GM18505 (cell line): Measurements from ENCODE around the gene FBLN2.

ENCODE experiments used
- ATAC-seq: cut with Tn5 transposase; IDR thresholded peaks from one replicate; pipeline ENCODE4 v1.9.1; 2021; ENCODE audit not compliant: unreplicated experiment
- POLR2A ChIP-seq: IDR thresholded peaks from 4 replicates; pipeline ENCODE4 v1.6.1; 2011; ENCODE audit warnings: borderline replicate concordance; ENCODE audit not compliant: insufficient read depth, insufficient read length; ENCODE audit errors: extremely low read depth

FBLN2 gene

GRCh38 chr3:13669457-13669856 lies 120.5 kb downstream of the FBLN2 start:
- no peak for ATAC-seq
- no peak for TF ChIP-seq POLR2A

- TF ChIP-seq POLR2A: no peak
- ATAC-seq: no peak
These were observed 121.4 kb downstream of the FBLN2 start for GRCh38 chr3:13670292-13670691.

- no peak for TF ChIP-seq POLR2A
- ATAC-seq: no peak
These were observed 122.7 kb downstream of the FBLN2 start for GRCh38 chr3:13671482-13672233.

GRCh38 chr3:13673207-13673606 lies 124.3 kb downstream of the FBLN2 start:
- TF ChIP-seq POLR2A: no peak
- ATAC-seq: no peak

GRCh38 chr3:13674538-13675185 lies 125.7 kb downstream of the FBLN2 start:
- no peak for TF ChIP-seq POLR2A
- ATAC-seq: no peak

- ATAC-seq: no peak
- no peak for TF ChIP-seq POLR2A
These were observed 127.6 kb downstream of the FBLN2 start for GRCh38 chr3:13676356-13677017.

GRCh38 chr3:13677272-13677671 lies 128.3 kb downstream of the FBLN2 start:
- ATAC-seq: no peak
- TF ChIP-seq POLR2A: no peak

GRCh38 chr3:13681931-13682330 lies 133.0 kb downstream of the FBLN2 start:
- no peak for ATAC-seq
- no peak for TF ChIP-seq POLR2A

GRCh38 chr3:13682331-13683013 lies 133.5 kb downstream of the FBLN2 start:
- TF ChIP-seq POLR2A: no peak
- ATAC-seq: no peak

GRCh38 chr3:13683288-13683687 lies 134.4 kb downstream of the FBLN2 start:
- ATAC-seq: no peak
- TF ChIP-seq POLR2A: no peak

GRCh38 chr3:13683772-13684171 lies 134.8 kb downstream of the FBLN2 start:
- no peak for ATAC-seq
- TF ChIP-seq POLR2A: no peak

GRCh38 chr3:13684350-13684749 lies 135.4 kb downstream of the FBLN2 start:
- TF ChIP-seq POLR2A: no peak
- ATAC-seq: no peak

GRCh38 chr3:13684854-13685253 lies 135.9 kb downstream of the FBLN2 start:
- TF ChIP-seq POLR2A: no peak
- ATAC-seq: no peak
